Epidermal melanocyte (primary cell): ENCODE data around the gene GATB.

ENCODE experiments used
- DNase-seq: peaks from one replicate; pipeline ENCODE4 v3.0.0; 2011; ENCODE audit warnings: low spot score; ENCODE audit not compliant: insufficient read length

Gene GATB

DNA sequence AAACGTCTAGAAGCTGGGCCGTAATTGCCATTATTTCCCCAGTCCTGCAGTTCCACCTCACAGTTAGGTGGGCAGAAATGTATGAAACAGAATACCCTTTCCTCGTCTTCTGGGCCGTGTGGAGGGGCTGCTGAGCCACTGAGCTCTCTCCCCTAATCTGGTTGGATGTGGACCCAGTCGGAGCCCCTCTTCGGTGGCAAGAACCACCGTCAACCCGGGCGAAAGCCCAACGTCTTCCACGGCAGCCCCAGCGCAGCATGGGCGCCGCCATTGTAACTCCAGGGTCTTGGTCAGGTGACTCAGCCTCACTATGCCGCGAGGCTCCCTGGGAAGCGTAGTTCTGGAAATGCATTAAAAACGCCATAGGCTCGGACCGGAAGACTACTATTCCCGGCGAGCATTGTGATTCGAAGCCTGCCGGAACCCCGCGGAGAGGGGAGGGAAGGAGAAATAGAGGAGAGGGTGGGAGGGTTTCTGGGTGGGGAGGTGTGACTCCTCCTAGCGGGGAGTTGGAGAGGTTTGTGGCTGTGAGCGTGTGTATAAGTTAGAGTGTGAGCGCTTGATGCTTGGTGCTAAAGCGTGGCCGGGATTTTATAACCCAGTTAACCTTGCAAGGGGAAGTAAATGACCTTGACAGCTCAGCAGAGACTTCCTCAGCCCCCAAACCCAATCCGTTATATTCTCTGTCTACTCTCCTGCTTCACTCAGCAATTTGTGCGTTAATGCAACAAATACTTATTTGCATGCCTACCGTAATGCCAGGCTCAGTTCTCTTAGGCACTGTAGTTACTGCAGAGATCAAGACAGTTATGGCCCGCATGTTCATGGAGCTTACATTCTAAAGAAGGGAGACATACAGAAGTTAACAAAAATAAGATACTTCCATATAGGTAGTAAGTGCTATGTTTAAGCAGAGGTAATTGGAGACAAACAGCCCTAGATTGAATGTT, at the start of gene GATB:
Gene GATB (minus strand): TSS at position 296 of the 950 bp plus-strand sequence. CDS start 25 bp downstream, at position 271.
- peak; percentile 97 for DNase-seq

- DNase-seq = no peak
These were observed 49.7 kb upstream of the GATB start for GRCh38 chr4:151810476-151810875.

DNA sequence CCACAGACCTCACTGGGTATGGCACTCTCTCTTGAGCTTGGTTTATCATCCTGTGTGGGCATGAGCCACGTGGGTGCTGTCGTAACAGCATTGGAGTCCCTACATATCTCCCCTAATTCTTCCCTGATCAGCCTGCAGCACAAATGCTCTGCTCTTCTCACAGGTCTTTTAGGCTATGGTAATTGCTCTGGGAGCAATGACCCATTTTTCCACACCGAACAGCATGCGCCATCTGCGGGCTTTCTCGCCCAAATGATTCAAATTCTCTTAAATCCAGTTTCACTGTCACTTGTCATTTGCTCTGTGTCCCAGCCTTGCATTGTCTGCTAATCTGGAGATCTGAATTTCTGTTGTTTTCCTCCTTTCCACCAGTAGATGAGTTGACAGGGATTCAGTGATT, 48.9 kb upstream of the GATB start:
- no peak for DNase-seq

- no peak for DNase-seq
These were observed 47.7 kb upstream of the GATB start for GRCh38 chr4:151808542-151808941.

DNA sequence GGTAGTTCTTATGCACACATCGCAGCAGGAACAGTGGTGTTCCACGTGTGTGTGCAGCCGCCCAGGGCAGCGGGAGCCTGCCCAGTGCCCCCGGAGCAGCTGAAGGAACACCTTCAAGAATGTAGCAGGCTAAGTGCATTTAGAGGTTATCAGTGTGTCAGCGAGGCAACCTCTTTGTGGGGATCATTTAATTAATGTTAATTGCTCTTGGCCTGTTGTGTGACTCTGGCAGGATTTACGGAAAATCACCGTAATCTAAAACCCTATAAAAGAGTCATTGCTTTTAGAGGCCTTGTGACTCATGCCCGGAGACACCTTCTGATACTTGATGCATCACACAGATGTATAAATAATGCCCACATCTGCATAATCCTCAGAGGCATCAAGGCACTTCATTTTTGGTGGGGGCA, 47.3 kb upstream of the GATB start:
- no peak for DNase-seq

- no peak for DNase-seq
These were observed 46.4 kb upstream of the GATB start for GRCh38 chr4:151807220-151807619.

DNA sequence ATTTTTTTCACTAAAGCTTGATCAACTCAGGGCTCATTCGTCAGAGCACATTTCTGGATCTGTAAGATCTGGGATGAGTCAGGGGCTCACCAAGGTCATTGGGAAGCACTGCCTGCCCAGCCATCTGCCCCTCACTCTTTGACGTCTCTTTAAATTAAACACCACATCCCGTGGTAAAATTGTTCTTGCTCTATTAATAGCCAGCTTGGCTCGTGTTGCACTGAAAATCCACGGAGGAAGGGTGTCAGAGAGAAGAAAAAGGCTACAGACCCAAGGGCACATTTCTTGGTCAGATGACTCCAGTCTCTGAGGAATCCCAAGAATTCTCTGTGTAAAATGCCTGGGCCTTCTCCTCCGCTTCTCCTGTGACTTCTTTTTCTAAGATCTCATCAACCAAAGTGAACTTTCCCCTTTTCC, 45.7 kb upstream of the GATB start:
- DNase-seq = peak; percentile 40

DNA sequence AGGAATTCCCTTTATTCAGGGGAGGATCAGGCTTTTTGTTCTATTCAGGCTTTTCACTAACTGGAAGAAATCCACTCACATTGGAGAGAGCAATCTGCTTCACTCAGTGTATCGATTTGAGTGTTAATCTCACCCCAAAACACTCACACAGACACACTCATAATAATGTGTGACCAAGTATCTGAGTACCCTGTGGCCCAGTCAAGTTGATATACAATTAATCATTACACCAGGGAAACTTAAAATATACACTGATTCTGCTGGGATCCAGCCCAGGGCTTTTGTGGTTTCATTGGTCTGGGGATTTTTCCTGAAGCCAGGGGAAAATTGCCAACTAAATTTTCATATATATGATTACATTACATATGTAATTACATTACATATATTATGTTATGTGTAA, 44.0 kb upstream of the GATB start:
- DNase-seq = no peak

DNA sequence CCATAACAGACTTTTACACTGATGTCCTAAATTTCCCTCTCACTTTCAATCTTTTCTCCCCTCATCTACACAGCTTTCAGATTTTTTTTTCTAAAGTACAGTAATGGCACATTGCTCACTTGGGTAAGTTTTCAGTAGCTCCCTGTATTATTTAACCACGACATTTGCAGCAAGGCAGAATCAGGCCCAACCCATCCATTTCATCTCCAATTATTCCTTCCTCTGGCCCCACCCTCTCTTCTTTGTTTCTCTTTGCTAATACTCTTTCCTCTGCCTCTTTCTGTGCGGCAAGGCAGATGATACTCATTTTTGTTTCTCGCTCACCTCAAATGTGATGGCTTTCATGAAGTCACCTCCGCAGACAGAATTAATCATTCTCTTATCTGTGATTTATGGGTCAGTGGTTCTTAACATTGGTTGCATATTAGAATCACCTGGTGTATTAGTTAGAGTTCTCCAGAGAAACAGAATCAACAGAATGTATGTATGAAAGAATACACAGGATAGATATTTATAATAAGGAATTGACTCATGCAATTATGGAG, 43.4 kb upstream of the GATB start:
- DNase-seq = no peak

- no peak for DNase-seq
These were observed 42.4 kb upstream of the GATB start for GRCh38 chr4:151803246-151803645.

DNA sequence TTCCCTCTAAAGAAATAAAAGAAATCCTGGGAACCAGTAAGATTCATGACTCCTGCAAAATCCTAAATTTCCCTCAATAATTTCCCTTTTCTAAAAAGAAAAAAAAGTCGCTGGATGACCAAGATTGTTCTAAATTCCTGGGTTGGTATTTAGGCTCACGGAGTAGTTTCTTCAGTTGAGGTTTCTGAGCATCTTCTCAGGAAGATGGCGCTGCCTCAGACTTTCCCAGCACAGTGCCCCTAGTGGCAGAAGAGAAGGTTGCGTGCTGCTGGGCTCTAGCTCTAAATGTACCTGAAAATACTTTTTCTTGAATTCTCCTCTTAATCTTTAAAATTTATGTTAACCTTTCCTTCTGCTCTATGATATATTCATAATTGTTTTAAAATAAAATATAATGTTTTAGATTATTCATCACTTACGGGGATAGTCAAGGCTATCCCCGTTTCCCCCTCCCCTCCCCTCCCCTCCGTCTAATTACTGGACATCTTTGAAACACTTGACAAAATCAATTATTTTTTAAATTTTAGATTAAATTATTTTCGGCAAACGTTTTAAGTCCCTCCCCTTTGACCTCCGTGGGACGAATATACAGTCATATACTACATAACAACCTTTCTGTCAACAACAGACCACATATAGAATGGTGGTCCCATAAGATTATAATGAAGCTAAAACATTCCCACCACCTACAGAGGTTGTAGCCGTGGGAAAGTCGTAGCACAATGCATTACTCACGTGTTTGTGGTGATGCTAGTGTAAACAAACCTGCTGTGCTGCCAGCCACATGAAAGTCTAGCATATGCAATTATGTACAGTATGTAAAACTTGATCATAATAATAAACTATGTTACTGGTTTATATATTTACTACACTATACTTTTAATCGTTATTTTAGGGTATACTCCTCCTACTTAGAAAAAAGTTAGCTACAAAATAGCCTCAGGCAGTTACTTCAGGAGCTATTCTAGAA, 41.0 kb upstream of the GATB start:
- no peak for DNase-seq

DNA sequence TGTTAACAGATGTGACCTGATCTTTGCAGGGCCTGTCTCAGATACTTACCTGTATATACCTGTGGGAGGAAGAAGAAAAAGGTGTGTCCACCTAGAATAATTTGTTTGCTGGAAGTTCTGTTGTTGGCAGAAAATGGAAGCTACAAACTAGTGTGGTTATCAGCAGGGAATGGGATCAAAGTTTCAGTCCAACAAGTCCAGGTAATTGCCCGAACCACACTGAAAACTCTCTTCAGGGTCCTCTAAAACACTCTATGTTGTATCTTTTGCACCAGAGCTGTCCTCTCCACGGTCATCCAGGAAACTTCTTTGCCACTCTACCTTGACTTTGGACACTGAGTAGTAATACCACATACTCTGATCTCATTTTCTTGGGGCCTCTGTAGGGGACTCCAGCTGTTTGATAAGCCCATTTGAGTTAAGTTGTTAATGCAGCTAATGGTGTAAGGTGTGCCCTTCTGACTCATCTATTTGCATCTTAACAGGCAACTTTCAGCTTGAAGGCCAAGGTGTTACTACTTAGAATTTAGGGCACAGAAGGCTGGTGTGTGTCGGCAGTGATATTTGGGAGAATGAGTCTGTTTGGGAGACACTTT, 38.7 kb upstream of the GATB start:
- DNase-seq = no peak

DNA sequence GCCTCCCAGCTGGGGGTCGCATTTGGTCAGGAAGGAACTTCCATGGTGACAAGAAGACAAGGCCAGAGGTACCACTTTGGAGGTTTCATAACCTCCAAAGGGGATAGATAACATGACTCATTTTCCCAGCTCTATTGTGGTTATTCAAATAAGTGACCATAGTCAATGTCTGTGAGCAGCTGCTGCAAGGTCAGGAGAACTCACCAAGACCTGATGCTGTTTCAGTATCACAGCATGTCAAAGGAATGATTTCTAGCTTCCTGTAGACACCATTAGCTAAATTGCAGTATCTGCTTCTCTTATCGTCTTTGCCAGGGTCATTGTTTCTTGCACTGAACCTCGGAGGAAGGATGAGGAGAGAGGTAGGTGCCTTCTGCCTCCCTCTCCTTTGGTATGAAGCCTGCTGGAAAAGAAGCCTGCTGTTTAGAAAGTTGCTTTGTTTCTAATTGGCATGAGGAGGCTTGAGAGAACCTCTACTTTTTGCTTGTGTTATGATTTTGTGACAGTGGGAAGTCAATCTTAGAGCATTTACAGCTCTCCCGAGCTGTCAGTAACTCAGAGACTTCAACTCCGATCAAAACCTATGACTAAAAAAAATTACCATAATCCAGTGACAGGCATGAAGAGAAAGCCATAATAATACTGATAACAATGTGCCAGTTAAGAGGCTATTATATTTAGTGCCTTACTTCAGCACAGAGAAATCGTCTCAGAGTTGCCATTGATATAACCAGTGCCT, 38.0 kb upstream of the GATB start:
- no peak for DNase-seq

DNA sequence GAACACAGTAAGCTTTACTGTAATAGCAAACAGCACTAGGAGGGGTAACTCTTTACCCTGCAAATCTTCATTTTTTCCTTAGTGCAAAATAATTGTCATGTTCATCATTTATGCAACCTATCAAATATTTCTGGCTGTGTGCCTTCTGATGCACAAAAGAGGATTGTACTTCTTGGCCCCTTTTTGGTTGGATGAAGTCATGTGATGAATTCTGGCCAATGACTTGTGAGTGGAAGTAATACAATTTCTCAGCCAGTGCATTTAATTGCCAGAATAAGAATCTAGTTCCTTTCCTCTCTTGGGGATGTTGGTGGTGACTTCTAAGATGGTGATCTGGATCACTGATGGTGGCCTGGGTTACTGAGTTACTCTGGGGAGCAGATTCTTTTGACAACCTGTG, 37.0 kb upstream of the GATB start:
- DNase-seq = no peak

- DNase-seq = no peak
These were observed 36.3 kb upstream of the GATB start for GRCh38 chr4:151797131-151797530.

DNA sequence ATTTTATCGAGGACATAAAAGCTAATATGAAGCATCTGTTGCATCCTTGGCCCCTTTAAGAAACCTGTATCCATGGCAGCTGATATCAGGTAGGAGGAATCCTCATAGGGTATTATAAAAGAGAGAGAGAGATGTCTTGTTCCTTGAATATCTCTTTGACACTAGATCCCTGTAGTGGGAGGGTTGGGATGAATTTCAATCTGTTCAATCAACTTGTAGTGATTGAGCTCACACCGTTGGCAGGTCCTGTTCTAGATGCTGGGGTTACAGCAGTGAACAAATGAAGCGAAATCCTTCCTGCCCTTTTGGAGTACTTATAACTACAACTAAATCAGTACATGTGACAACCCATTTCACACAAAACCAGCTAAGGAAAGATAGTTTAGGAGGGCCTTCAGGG, 35.3 kb upstream of the GATB start:
- DNase-seq = no peak

DNA sequence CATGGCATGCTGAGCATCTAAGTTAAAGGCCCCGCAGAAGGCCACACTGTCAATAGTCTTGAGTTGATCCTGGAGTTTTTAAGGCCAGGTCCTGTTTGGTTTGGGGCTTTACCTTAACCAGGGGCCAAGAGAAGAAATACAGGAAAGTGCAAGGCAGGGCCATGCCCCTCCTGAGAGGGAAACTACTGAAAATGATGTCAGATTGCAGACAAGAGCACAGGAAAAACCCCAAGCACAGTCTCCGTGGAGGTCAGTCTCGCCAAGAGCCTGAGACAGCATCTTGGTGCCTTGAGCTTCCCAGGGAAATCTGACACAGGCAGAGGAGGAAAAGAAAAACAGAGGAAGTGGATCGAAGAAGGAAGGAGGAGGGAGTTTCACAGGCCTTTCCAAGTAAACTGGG, 32.2 kb upstream of the GATB start:
- DNase-seq = no peak

GRCh38 chr4:151792530-151792929, 31.7 kb upstream of the GATB start:
- no peak for DNase-seq

DNA sequence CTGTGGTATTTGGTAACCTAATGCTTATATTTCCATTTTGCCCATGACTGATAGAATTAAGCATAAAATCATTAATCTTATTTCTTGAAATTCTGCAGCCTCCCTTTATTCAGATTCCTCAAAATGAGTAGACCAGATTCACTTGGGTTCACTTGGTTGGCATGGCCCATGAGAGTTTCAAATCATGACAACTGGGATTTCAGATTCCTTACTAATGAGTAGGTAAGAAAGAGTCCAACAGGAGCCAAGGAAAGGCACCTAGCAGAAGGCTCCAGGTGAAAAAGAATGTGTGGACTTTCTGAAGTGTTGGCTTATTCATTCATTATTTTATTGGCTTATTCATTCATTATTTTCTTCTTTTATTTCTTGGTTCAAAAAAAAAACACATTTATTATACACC, 27.2 kb upstream of the GATB start:
- no peak for DNase-seq

GRCh38 chr4:151786158-151786495, 25.3 kb upstream of the GATB start:
- no peak for DNase-seq
